ENCODE results near the gene ECEL1.

DNA sequence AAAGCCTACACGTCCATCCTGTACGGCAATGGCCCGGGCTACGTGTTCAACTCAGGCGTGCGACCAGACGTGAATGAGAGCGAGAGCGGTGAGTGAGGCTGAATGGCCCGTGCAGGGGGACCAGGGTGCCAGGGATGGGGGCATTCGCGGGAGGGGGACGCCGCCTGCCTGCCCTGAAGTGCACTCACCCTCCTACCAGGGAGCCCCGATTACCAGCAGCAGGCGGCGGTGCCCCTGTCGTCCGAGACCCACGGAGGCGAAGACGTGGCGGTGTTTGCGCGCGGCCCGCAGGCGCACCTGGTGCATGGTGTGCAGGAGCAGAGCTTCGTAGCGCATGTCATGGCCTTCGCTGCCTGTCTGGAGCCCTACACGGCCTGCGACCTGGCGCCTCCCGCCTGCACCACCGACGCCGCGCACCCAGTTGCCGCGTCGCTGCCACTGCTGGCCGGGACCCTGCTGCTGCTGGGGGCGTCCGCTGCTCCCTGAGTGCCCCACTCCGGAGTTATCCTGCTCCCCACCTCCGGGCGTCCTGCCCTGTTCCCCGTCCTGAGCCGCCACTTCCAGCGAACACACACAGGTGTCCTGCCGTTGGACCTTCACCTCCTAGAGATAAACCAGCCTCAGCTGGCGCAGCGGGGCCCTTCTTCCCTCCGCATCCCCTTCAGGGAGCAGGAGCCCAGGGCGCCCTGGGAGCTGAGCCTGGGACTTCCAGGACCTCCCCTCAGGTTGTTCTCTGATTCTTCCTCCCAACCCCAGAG lies 28.8 kb downstream of the ECEL1 start:
- TF ChIP-seq, protein P1, sequence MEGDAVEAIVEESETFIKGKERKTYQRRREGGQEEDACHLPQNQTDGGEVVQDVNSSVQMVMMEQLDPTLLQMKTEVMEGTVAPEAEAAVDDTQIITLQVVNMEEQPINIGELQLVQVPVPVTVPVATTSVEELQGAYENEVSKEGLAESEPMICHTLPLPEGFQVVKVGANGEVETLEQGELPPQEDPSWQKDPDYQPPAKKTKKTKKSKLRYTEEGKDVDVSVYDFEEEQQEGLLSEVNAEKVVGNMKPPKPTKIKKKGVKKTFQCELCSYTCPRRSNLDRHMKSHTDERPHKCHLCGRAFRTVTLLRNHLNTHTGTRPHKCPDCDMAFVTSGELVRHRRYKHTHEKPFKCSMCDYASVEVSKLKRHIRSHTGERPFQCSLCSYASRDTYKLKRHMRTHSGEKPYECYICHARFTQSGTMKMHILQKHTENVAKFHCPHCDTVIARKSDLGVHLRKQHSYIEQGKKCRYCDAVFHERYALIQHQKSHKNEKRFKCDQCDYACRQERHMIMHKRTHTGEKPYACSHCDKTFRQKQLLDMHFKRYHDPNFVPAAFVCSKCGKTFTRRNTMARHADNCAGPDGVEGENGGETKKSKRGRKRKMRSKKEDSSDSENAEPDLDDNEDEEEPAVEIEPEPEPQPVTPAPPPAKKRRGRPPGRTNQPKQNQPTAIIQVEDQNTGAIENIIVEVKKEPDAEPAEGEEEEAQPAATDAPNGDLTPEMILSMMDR (IDR thresholded peaks at IDR 0.05; ENCODE audit: borderline replicate concordance, extremely low read depth, low read length, poor library complexity, severe bottlenecking), result no peak
- TF ChIP-seq EZH2 (IDR thresholded peaks at IDR 0.05; ENCODE audit: borderline replicate concordance, low read depth, low read length, severe bottlenecking), result no peak

All from DND-41 (cell line).